Non-pigmented ciliary epithelial cell (primary cell): ENCODE data around the gene AP1G2.
"Not testable (repeated sequence)": the region's sequence is repeated elsewhere in the genome, so short reads cannot be mapped to it uniquely, and the experiment has no call there.

Experiments used
- DNase-seq: peaks from one replicate; pipeline ENCODE4 v3.0.0-alpha.2; 2010; ENCODE audit warnings: low read depth

Gene AP1G2

GRCh38 chr14:23538050-23538718 is 29.4 kb downstream of the AP1G2 start:
- no peak for DNase-seq

- no peak for DNase-seq
Observed at GRCh38 chr14:23537351-23538049, 30.1 kb downstream of the AP1G2 start.

GRCh38 chr14:23536906-23537305 is 30.7 kb downstream of the AP1G2 start:
- DNase-seq: not testable (repeated sequence)

- DNase-seq: no peak
Observed at GRCh38 chr14:23536494-23536893, 31.1 kb downstream of the AP1G2 start.

GRCh38 chr14:23535943-23536342 is 31.6 kb downstream of the AP1G2 start:
- no peak for DNase-seq

- no peak for DNase-seq
Observed at GRCh38 chr14:23533652-23534435, 33.7 kb downstream of the AP1G2 start.

- DNase-seq: no peak
Observed at GRCh38 chr14:23532658-23533057, 34.9 kb downstream of the AP1G2 start.

GRCh38 chr14:23531391-23531790 is 36.2 kb downstream of the AP1G2 start:
- no peak for DNase-seq

- DNase-seq: no peak
Observed at GRCh38 chr14:23530375-23531055, 37.1 kb downstream of the AP1G2 start.

GRCh38 chr14:23529016-23529415 is 38.6 kb downstream of the AP1G2 start:
- DNase-seq: no peak

GRCh38 chr14:23528555-23528954 is 39.0 kb downstream of the AP1G2 start:
- no peak for DNase-seq

- DNase-seq: no peak
Observed at GRCh38 chr14:23525611-23526010, 42.0 kb downstream of the AP1G2 start.

- no peak for DNase-seq
Observed at GRCh38 chr14:23524954-23525353, 42.6 kb downstream of the AP1G2 start.

GRCh38 chr14:23523229-23524016 is 44.2 kb downstream of the AP1G2 start:
- no peak for DNase-seq

- no peak for DNase-seq
Observed at GRCh38 chr14:23522643-23523198, 44.9 kb downstream of the AP1G2 start.

GRCh38 chr14:23521785-23522640 is 45.6 kb downstream of the AP1G2 start:
- DNase-seq: no peak

- no peak for DNase-seq
Observed at GRCh38 chr14:23520899-23521533, 46.6 kb downstream of the AP1G2 start.

GRCh38 chr14:23518709-23519108 is 48.9 kb downstream of the AP1G2 start:
- no peak for DNase-seq

GRCh38 chr14:23517650-23518326 is 49.8 kb downstream of the AP1G2 start:
- DNase-seq: no peak
